GM23338 (cell line): ENCODE measurements around the gene RPL21. TPM values are rescaled to one million over a fixed set of nuclear protein-coding genes. Genes with fewer than 3 reads are reported as not detected.
"Not testable (repeated sequence)": the region's sequence is repeated elsewhere in the genome, so short reads cannot be mapped to it uniquely, and the experiment has no call there.

Source experiments
- ATAC-seq: fragments of 200-7000 bp; cut with Tn5 transposase; 3 replicates; pipeline ENCODE4 v1.9.1; 2020
- DNase-seq: peaks from one replicate; pipeline ENCODE4 v3.0.0-alpha.2; 2015; ENCODE audit warnings: low spot score
- H2AFZ ChIP-seq: fragments of 200-600 bp; sonication (generic); 2 replicates; pipeline ENCODE4 v1.8.0; 2016; ENCODE audit warnings: antibody characterized with exemption, mild to moderate bottlenecking, moderate library complexity
- H3F3A ChIP-seq: fragments of 200-600 bp; sonication (generic); replicated peaks from 2 replicates; pipeline ENCODE4 v1.8.0; 2017; ENCODE audit warnings: antibody characterized with exemption, mixed run types, low read depth
- H3K27ac ChIP-seq: fragments of 200-600 bp; sonication (generic); 2 replicates; pipeline ENCODE4 v1.6.1; 2016; ENCODE audit warnings: low read depth
- H3K27me3 ChIP-seq: fragments of 200-600 bp; sonication (generic); 2 replicates; pipeline ENCODE4 v1.8.0; 2016; ENCODE audit warnings: mild to moderate bottlenecking, mixed run types, moderate library complexity; ENCODE audit not compliant: insufficient read depth
- H3K36me3 ChIP-seq: fragments of 200-600 bp; sonication (generic); 2 replicates; pipeline ENCODE4 v1.8.0; 2016; ENCODE audit warnings: mild to moderate bottlenecking; ENCODE audit not compliant: insufficient read depth
- H3K4me1 ChIP-seq: fragments of 200-600 bp; sonication (generic); 2 replicates; pipeline ENCODE4 v1.8.0; 2016; ENCODE audit warnings: mild to moderate bottlenecking, moderate library complexity; ENCODE audit not compliant: insufficient read depth
- H3K4me2 ChIP-seq: fragments of 200-600 bp; sonication (generic); 2 replicates; pipeline ENCODE4 v1.7.1; 2017; ENCODE audit warnings: mixed run types
- H3K4me3 ChIP-seq: fragments of 200-600 bp; sonication (generic); 2 replicates; pipeline ENCODE4 v1.6.1; 2016; ENCODE audit warnings: mixed run types
- H3K79me2 ChIP-seq: fragments of 200-600 bp; sonication (generic); replicated peaks from 2 replicates; pipeline ENCODE4 v1.8.0; 2017; ENCODE audit warnings: mild to moderate bottlenecking; ENCODE audit not compliant: insufficient read depth
- H3K9me2 ChIP-seq: fragments of 200-600 bp; sonication (generic); 2 replicates; pipeline ENCODE4 v1.8.0; 2017; ENCODE audit not compliant: insufficient read depth
- H4K20me1 ChIP-seq: fragments of 200-600 bp; sonication (generic); replicated peaks from 2 replicates; pipeline ENCODE4 v1.8.0; 2017; ENCODE audit warnings: mild to moderate bottlenecking; ENCODE audit not compliant: insufficient read depth
- H3K27ac Mint-ChIP-seq: 2 replicates; pipeline ENCODE4 v1.8.0; 2020; ENCODE audit warnings: inconsistent platforms, mild to moderate bottlenecking, moderate library complexity, mixed read lengths
- H3K27me3 Mint-ChIP-seq: 3 replicates; pipeline ENCODE4 v1.8.0; 2022; ENCODE audit warnings: low read depth, mild to moderate bottlenecking, moderate library complexity, mixed read lengths, inconsistent platforms; ENCODE audit not compliant: insufficient read depth, poor library complexity
- H3K36me3 Mint-ChIP-seq: 3 replicates; pipeline ENCODE4 v1.8.0; 2021; ENCODE audit warnings: low read depth, mild to moderate bottlenecking, inconsistent platforms, moderate library complexity, mixed read lengths
- H3K4me1 Mint-ChIP-seq: 3 replicates; pipeline ENCODE4 v1.8.0; 2020; ENCODE audit warnings: mild to moderate bottlenecking, inconsistent platforms, mixed read lengths
- H3K4me3 Mint-ChIP-seq: 3 replicates; pipeline ENCODE4 v1.8.0; 2021; ENCODE audit warnings: moderate library complexity, mild to moderate bottlenecking, inconsistent platforms, mixed read lengths
- H3K9me3 Mint-ChIP-seq: 3 replicates; pipeline ENCODE4 v1.8.0; 2020; ENCODE audit warnings: moderate library complexity, mild to moderate bottlenecking, inconsistent platforms, mixed read lengths
- CTCF ChIP-seq, 2 experiments: fragments of 200-600 bp in 1 of 2; sonication (generic) in 1 of 2; conservative IDR thresholded peaks; 2 replicates each; pipeline versions ENCODE4 v1.5.1 to v1.6.1; 2016 to 2017; ENCODE audit warnings: antibody characterized with exemption in 2 of 2, low read depth in 2 of 2, mild to moderate bottlenecking in 2 of 2, moderate library complexity in 1 of 2
- POLR2AphosphoS5 ChIP-seq: IDR thresholded peaks from 2 replicates; pipeline ENCODE4 v1.6.1; 2016; ENCODE audit warnings: antibody characterized with exemption, low read depth
- polyA plus RNA-seq: library from polyadenylated mRNA; unstranded; fragments of >200 nt; fragmentation: Nextera tagmentation; extraction: Ambion mirVana; gene quantifications from 2 replicates; pipeline ENCODE4 v1.2.1, GENCODE V29; 2016
- total RNA-seq: library from RNA; depleted of rRNA; stranded (reverse); fragments of >200 nt; shearing (Covaris generic); gene quantifications from 2 replicates; pipeline ENCODE4 v1.2.3, GENCODE V29; 2014
- TF ChIP-seq, protein P1 (sequence below): fragments of 250-450 bp; sonication (Bioruptor Pico); IDR thresholded peaks from 2 replicates; pipeline ENCODE4 v1.5.0; 2020; ENCODE audit warnings: mild to moderate bottlenecking, moderate library complexity

RPL21 gene
- total and polyA plus RNA-seq, 2 experiments from 2014 or later, result 1,037 to 1,343 TPM

DNA sequence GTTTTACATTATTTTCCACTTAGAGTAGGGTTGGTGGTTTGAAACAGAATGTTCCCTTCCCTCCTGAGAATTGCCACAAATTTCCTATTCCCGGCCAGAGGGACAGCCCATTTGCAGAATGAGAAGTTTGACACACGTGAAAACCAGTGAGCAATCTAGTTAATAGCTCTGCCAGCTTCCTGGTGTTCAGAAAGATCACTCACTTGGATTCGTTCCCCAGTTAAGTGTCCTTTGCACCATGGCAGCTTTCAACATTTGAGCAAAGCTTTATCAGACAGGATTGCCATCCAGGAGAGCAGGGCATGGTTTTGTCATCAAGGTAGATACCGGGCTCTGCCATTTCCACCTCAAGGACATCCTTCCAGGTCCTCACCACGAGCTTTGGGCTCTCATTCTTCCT lies 47.5 kb downstream of the RPL21 start (continued):
- TF ChIP-seq, protein P1, sequence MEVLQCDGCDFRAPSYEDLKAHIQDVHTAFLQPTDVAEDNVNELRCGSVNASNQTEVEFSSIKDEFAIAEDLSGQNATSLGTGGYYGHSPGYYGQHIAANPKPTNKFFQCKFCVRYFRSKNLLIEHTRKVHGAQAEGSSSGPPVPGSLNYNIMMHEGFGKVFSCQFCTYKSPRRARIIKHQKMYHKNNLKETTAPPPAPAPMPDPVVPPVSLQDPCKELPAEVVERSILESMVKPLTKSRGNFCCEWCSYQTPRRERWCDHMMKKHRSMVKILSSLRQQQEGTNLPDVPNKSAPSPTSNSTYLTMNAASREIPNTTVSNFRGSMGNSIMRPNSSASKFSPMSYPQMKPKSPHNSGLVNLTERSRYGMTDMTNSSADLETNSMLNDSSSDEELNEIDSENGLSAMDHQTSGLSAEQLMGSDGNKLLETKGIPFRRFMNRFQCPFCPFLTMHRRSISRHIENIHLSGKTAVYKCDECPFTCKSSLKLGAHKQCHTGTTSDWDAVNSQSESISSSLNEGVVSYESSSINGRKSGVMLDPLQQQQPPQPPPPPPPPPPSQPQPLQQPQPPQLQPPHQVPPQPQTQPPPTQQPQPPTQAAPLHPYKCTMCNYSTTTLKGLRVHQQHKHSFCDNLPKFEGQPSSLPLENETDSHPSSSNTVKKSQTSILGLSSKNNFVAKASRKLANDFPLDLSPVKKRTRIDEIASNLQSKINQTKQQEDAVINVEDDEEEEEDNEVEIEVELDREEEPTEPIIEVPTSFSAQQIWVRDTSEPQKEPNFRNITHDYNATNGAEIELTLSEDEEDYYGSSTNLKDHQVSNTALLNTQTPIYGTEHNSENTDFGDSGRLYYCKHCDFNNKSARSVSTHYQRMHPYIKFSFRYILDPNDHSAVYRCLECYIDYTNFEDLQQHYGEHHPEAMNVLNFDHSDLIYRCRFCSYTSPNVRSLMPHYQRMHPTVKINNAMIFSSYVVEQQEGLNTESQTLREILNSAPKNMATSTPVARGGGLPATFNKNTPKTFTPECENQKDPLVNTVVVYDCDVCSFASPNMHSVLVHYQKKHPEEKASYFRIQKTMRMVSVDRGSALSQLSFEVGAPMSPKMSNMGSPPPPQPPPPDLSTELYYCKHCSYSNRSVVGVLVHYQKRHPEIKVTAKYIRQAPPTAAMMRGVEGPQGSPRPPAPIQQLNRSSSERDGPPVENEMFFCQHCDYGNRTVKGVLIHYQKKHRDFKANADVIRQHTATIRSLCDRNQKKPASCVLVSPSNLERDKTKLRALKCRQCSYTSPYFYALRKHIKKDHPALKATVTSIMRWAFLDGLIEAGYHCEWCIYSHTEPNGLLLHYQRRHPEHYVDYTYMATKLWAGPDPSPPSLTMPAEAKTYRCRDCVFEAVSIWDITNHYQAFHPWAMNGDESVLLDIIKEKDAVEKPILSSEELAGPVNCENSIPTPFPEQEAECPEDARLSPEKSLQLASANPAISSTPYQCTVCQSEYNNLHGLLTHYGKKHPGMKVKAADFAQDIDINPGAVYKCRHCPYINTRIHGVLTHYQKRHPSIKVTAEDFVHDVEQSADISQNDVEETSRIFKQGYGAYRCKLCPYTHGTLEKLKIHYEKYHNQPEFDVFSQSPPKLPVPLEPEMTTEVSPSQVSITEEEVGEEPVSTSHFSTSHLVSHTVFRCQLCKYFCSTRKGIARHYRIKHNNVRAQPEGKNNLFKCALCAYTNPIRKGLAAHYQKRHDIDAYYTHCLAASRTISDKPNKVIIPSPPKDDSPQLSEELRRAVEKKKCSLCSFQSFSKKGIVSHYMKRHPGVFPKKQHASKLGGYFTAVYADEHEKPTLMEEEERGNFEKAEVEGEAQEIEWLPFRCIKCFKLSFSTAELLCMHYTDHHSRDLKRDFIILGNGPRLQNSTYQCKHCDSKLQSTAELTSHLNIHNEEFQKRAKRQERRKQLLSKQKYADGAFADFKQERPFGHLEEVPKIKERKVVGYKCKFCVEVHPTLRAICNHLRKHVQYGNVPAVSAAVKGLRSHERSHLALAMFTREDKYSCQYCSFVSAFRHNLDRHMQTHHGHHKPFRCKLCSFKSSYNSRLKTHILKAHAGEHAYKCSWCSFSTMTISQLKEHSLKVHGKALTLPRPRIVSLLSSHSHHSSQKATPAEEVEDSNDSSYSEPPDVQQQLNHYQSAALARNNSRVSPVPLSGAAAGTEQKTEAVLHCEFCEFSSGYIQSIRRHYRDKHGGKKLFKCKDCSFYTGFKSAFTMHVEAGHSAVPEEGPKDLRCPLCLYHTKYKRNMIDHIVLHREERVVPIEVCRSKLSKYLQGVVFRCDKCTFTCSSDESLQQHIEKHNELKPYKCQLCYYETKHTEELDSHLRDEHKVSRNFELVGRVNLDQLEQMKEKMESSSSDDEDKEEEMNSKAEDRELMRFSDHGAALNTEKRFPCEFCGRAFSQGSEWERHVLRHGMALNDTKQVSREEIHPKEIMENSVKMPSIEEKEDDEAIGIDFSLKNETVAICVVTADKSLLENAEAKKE, result no peak
- no peak for TF ChIP-seq POLR2AphosphoS5

GRCh38 chr13:27300406-27300805 lies 49.0 kb downstream of the RPL21 start:
- not testable (repeated sequence) for ATAC-seq, H3K27ac Mint-ChIP-seq, H3K27me3 Mint-ChIP-seq, H3K4me3 Mint-ChIP-seq, H3K36me3 ChIP-seq, H3K9me2 ChIP-seq, H3K79me2 ChIP-seq, H3K4me1 Mint-ChIP-seq, H3K27ac ChIP-seq, DNase-seq, H4K20me1 ChIP-seq, H3K9me3 Mint-ChIP-seq, H3F3A ChIP-seq, H3K4me3 ChIP-seq, H3K36me3 Mint-ChIP-seq, H3K4me1 ChIP-seq, H3K4me2 ChIP-seq, H3K27me3 ChIP-seq
- H2AFZ ChIP-seq, result peak overlapping the region; percentile 43; the same call in 1 of the 2 replicates

GRCh38 chr13:27300941-27301586 lies 49.7 kb downstream of the RPL21 start:
- TF ChIP-seq CTCF (conservative IDR thresholded peaks at IDR 0.05; ENCODE audit: low read depth in 2 of 2), result no peak
- TF ChIP-seq POLR2AphosphoS5, result no peak
- ATAC-seq (no peak), DNase-seq (no peak)
- Histone ChIP-seq H3K79me2 (no peaks in the 10 kb centered on the region), H4K20me1 (no peaks in the 10 kb centered on the region), H3K27me3 (no peaks in the 10 kb centered on the region), H3K4me2 (no peak overlapping the region), H3K9me2 (no peaks in the 10 kb centered on the region), H2AFZ (peak overlapping the region; percentile 43; the same call in 1 of the 2 replicates), H3K27ac (no peak overlapping the region), H3F3A (no peaks in the 10 kb centered on the region), H3K36me3 (no peaks in the 10 kb centered on the region), H3K4me1 (no peaks in the 10 kb centered on the region), H3K4me3 (no peak overlapping the region)
- Mint-ChIP-seq H3K27me3 (peaks cover 6% of the 10 kb centered on the region), H3K36me3 (no peaks in the 10 kb centered on the region), H3K9me3 (peaks cover 2% of the 10 kb centered on the region; the same call in 2 of the 3 replicates), H3K27ac (no peak overlapping the region), H3K4me3 (no peak overlapping the region), H3K4me1 (no peaks in the 10 kb centered on the region)
